H1 (cell line): ENCODE data around the gene SEMA6D. TPM values are rescaled to one million over a fixed set of nuclear protein-coding genes. Genes with fewer than 3 reads are reported as not detected.

Source experiments
- EGR1 ChIP-seq: IDR thresholded peaks from 2 replicates; pipeline ENCODE4 v1.6.1; 2011; ENCODE audit warnings: low read depth, low read length, borderline replicate concordance
- KDM5A ChIP-seq: fragments of 200-600 bp; IDR thresholded peaks from 2 replicates; pipeline ENCODE4 v1.7.1; 2012; ENCODE audit warnings: mild to moderate bottlenecking, low read length, inconsistent platforms, mixed read lengths
- polyA plus RNA-seq, 7 experiments: library from polyadenylated mRNA; depleted of rRNA in 3 of 7; stranded (reverse) in 5 of 7; unstranded in 2 of 7; fragments of >200 nt in 5 of 7; fragments of 200-250 nt in 2 of 7; gene quantifications; 1 replicate in 5 of 7; 2 replicates in 1 of 7; 4 replicates in 1 of 7; pipeline versions ENCODE4 v1.2.1 to v1.2.3, GENCODE V29; 2011 to 2013; ENCODE audit warnings: missing spikeins in 2 of 7, mixed read lengths in 2 of 7
- total RNA-seq: library from RNA; stranded (reverse); fragmentation: NEBNext Ultra II Directional; extraction: Animal tissue kit (Norgen Biotek cat#: 25700); gene quantifications from 2 replicates; pipeline ENCODE4 v1.2.1, GENCODE V29; 2021

SEMA6D gene
- total and polyA plus RNA-seq, 2 of the 8 experiments (the other 6 are each of a cell fraction or from before 2014, with no cell fraction given) = 2.2 to 3.8 TPM

- no peak for TF ChIP-seq KDM5A
- no peak for TF ChIP-seq EGR1
Measured at GRCh38 chr15:47728886-47729285, 11.6 kb downstream of the SEMA6D start (continued).
